ENCODE data around the gene MAJIN.

Gene MAJIN

GRCh38 chr11:64902102-64902900 is 69.6 kb downstream of the MAJIN start:
- DNase-seq (ENCODE audit: low read depth), result no peak
- in situ Hi-C loops (cut with HindIII; ENCODE audit: low sequenced_read_pairs), result no loop called here
- TF ChIP-seq, protein P1, sequence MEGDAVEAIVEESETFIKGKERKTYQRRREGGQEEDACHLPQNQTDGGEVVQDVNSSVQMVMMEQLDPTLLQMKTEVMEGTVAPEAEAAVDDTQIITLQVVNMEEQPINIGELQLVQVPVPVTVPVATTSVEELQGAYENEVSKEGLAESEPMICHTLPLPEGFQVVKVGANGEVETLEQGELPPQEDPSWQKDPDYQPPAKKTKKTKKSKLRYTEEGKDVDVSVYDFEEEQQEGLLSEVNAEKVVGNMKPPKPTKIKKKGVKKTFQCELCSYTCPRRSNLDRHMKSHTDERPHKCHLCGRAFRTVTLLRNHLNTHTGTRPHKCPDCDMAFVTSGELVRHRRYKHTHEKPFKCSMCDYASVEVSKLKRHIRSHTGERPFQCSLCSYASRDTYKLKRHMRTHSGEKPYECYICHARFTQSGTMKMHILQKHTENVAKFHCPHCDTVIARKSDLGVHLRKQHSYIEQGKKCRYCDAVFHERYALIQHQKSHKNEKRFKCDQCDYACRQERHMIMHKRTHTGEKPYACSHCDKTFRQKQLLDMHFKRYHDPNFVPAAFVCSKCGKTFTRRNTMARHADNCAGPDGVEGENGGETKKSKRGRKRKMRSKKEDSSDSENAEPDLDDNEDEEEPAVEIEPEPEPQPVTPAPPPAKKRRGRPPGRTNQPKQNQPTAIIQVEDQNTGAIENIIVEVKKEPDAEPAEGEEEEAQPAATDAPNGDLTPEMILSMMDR (IDR thresholded peaks at IDR 0.05; ENCODE audit: low read depth, low read length, missing control alignments), result no peak

DNA sequence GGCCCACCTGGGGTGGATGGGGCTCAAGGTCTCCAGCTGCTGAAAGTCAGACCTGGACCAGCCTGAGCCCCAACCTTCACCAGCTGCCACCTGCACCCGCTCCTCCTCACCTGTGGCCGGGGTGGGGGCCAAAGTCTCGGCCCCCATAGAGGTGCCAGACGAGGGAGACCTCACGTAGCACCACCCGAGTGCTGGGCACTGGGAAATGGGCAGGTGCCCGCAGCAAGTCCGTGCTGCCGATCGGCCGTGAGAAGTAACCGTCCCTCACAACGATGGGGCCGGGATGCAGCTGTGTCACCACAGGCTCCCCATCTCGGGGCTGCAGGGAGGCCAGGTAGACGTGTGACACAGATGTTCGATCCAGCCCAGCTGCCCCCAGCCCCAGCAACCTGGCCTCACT is 71.1 kb downstream of the MAJIN start:
- DNase-seq (ENCODE audit: low read depth), result no peak
- no peak overlapping the region for H3K4me3 ChIP-seq (ENCODE audit: low read depth, low read length)
- TF ChIP-seq, protein P1 (IDR thresholded peaks at IDR 0.05; ENCODE audit: low read depth, low read length, missing control alignments), result no peak
- in situ Hi-C loops (cut with HindIII; ENCODE audit: low sequenced_read_pairs), result no loop called here

More at GRCh38 chr11:64902102-64902900, 69.6 kb downstream of the MAJIN start:
- H3K4me3 ChIP-seq (ENCODE audit: low read depth, low read length), result no peak overlapping the region

GRCh38 chr11:64900263-64900678 is 71.6 kb downstream of the MAJIN start:
- TF ChIP-seq, protein P1 (IDR thresholded peaks at IDR 0.05; ENCODE audit: low read depth, low read length, missing control alignments), result no peak
- in situ Hi-C loops (cut with HindIII; ENCODE audit: low sequenced_read_pairs), result no loop called here
- H3K4me3 ChIP-seq (ENCODE audit: low read depth, low read length), result no peak overlapping the region
- no peak for DNase-seq (ENCODE audit: low read depth)

DNA sequence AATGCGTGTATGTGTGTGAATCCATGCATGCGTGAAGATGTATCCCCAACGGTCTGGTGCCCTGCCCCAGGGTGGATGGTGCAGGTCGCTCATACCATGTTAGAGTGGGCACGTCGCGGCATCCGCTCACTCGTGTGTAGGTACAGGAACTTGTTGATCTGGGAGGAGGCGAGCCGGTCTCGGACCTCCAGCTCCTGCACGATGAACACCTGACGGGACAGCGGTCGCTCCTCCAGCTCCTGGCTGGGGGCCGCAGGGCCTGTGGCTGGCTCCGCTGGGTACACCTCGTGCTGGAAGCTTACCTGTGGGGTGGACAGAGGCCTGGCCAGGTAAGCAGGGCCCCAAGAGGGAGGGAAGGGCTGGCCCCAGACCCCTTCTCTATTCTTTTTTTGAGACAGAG is 73.4 kb downstream of the MAJIN start:
- in situ Hi-C loops (cut with HindIII; ENCODE audit: low sequenced_read_pairs), result no loop called here
- H3K4me3 ChIP-seq (ENCODE audit: low read depth, low read length), result no peak overlapping the region
- TF ChIP-seq, protein P1 (IDR thresholded peaks at IDR 0.05; ENCODE audit: low read depth, low read length, missing control alignments), result no peak
- DNase-seq (ENCODE audit: low read depth), result no peak

DNA sequence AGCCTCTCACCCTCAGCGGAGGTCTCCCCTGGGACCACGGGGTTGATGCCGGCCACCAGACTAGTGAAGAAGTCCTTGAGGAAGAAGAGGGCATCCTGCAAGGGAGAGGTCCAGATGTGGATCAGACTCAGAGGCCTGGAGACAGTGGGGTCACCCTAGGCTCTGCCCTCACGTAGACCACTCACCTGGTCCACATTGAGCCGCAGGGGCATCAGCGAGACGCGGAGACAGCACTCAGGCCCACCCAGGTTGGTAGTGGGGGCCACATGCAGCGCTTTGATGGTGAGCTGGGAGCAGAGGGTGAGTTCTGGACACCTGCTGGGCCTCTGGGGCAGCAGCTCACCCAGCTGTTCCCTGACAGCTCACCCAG is 73.8 kb downstream of the MAJIN start:
- TF ChIP-seq, protein P1 (IDR thresholded peaks at IDR 0.05; ENCODE audit: low read depth, low read length, missing control alignments), result no peak
- DNase-seq (ENCODE audit: low read depth), result no peak
- in situ Hi-C loops (cut with HindIII; ENCODE audit: low sequenced_read_pairs), result no loop called here
- no peak overlapping the region for H3K4me3 ChIP-seq (ENCODE audit: low read depth, low read length)

GRCh38 chr11:64897381-64898075 is 74.4 kb downstream of the MAJIN start:
- TF ChIP-seq, protein P1 (IDR thresholded peaks at IDR 0.05; ENCODE audit: low read depth, low read length, missing control alignments), result no peak
- DNase-seq (ENCODE audit: low read depth), result no peak
- no peak overlapping the region for H3K4me3 ChIP-seq (ENCODE audit: low read depth, low read length)
- in situ Hi-C loops (cut with HindIII; ENCODE audit: low sequenced_read_pairs), result no loop called here

Data from astrocyte of the cerebellum (primary cell).